Measurements from ENCODE around the gene RYK. TPM values are rescaled to one million over a fixed set of nuclear protein-coding genes. Genes with fewer than 3 reads are reported as not detected.
"Not testable (repeated sequence)": the region's sequence is repeated elsewhere in the genome, so short reads cannot be mapped to it uniquely, and the experiment has no call there.

RYK gene
- total and polyA plus RNA-seq, 2 experiments from 2014 or later: 24.9 to 94.8 TPM

GRCh38 chr3:134201201-134202130 is 49.2 kb downstream of the RYK start:
- Histone ChIP-seq H3K27ac (ENCODE audit: low read depth) (no peak overlapping the region), H2AFZ (no peak overlapping the region), H3K4me2 (no peak overlapping the region), H3K9me2 (ENCODE audit: insufficient read depth) (no peaks in the 10 kb centered on the region), H3K79me2 (replicated peaks; ENCODE audit: insufficient read depth) (peaks cover 5% of the 10 kb centered on the region; the same call in 1 of the 2 replicates), H4K20me1 (replicated peaks; ENCODE audit: insufficient read depth) (0 out of 2 replicates have a peak, but pooled peaks cover 5% of the 10 kb centered on the region), H3K4me3 (no peak overlapping the region), H3F3A (replicated peaks; ENCODE audit: low read depth) (no peaks in the 10 kb centered on the region), H3K36me3 (ENCODE audit: insufficient read depth) (peaks cover 18% of the 10 kb centered on the region; the same call in 1 of the 2 replicates), H3K27me3 (ENCODE audit: insufficient read depth) (no peaks in the 10 kb centered on the region), H3K4me1 (ENCODE audit: insufficient read depth) (no peaks in the 10 kb centered on the region)
- ATAC-seq: no peak
- DNase-seq (ENCODE audit: low spot score): no peak
- TF ChIP-seq ZNF462 (CRISPR knock-in tag; IDR thresholded peaks at IDR 0.05): no peak
- no peak overlapping the region for H3K27ac Mint-ChIP-seq
- peaks cover 38% of the 10 kb centered on the region for H3K36me3 Mint-ChIP-seq (ENCODE audit: low read depth)
- peaks cover under 1% of the 10 kb centered on the region for H3K4me1 Mint-ChIP-seq
- peaks cover 3% of the 10 kb centered on the region; the same call in 2 of the 3 replicates for H3K9me3 Mint-ChIP-seq
- no peaks in the 10 kb centered on the region for H3K27me3 Mint-ChIP-seq (ENCODE audit: insufficient read depth, low read depth, poor library complexity)
- H3K4me3 Mint-ChIP-seq: no peak overlapping the region

- H4K20me1 ChIP-seq (replicated peaks; ENCODE audit: insufficient read depth); DNase-seq (ENCODE audit: low spot score); H3K4me3 Mint-ChIP-seq; H3K4me2 ChIP-seq; H3K27me3 ChIP-seq (ENCODE audit: insufficient read depth); H3K79me2 ChIP-seq (replicated peaks; ENCODE audit: insufficient read depth); H3K27ac Mint-ChIP-seq; H3K4me1 Mint-ChIP-seq; H3F3A ChIP-seq (replicated peaks; ENCODE audit: low read depth); ATAC-seq; H3K4me3 ChIP-seq; H3K9me2 ChIP-seq (ENCODE audit: insufficient read depth); H3K27me3 Mint-ChIP-seq (ENCODE audit: insufficient read depth, low read depth, poor library complexity); H2AFZ ChIP-seq; H3K4me1 ChIP-seq (ENCODE audit: insufficient read depth); H3K27ac ChIP-seq (ENCODE audit: low read depth); H3K9me3 Mint-ChIP-seq: not testable (repeated sequence)
- peaks cover 18% of the 10 kb centered on the region; the same call in 1 of the 2 replicates for H3K36me3 ChIP-seq (ENCODE audit: insufficient read depth)
- H3K36me3 Mint-ChIP-seq (ENCODE audit: low read depth): peaks cover 51% of the 10 kb centered on the region
Observed at GRCh38 chr3:134199880-134200279, 50.8 kb downstream of the RYK start.
